HG03025 (cell line): ENCODE data around the gene GALNT18.

Source experiments
- ATAC-seq: cut with Tn5 transposase; IDR thresholded peaks from one replicate; pipeline ENCODE4 v1.9.1; 2021; ENCODE audit warnings: mild to moderate bottlenecking, moderate library complexity; ENCODE audit not compliant: unreplicated experiment, low FRiP score

Gene GALNT18

DNA sequence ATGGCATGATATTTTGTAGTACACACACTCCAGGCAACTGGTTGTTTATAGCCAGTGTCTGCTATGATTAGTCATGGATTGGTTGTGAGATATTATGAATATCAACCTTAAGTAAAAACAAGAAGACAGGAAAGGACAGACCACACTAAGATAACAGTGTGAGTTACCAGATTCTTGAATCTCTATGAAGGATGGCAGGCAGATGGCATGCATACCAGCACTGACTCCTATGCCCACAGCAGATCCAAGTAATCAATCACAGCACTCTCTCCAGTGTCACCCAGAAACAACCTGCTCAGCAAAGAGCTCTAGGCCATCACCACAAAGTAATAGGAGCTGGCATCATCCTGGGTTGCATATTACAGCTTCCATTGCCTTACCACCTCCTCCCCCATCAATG is 116.6 kb downstream of the GALNT18 start:
- ATAC-seq: no peak

DNA sequence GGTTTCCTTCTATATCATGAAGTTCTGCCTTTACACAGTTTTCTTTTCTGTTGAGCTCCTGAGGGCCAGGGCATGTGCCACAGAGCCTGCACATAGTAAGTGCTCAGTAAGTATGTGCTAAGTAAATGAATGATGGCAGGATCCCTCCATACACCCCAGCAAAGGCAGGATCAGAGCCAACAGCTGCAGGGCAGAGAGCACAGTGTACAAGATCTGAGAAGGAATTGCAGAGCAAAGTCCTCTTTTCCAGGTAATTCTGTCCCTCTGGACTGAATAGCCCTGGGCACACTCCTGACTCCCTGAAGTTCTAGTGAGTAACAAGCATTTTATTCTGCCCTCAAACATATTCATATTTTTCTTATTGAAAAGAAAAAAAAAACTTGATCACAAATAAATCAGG is 117.7 kb downstream of the GALNT18 start:
- ATAC-seq: no peak

DNA sequence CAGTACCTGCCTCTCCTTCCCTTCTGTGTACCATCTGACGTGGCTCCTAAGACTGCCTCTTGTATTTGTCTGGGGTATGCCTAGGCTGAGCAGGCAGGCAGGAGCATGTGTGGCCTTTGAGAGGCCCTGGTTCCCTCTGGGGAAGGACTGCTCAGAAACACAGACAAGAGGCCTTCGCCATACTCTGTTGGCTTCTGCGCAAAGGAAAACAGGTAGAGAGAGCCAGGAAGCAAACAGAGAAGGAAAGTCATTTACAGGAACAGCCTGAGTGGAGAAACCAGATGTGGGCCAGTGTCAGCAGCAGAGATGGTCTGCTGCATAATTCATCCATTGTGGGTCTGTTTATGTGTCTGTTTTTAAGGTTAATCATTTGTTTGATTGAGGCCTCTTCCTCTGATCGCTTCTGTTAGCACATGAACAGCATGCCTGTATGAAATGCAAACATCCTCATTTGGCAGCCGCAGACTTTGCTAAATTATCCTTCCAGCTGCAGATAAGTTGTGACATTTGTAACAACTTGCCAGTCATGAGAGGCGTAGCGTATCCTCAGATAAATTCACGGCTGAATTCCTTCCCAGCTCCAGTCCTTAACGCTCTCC is 119.4 kb downstream of the GALNT18 start:
- ATAC-seq: no peak

DNA sequence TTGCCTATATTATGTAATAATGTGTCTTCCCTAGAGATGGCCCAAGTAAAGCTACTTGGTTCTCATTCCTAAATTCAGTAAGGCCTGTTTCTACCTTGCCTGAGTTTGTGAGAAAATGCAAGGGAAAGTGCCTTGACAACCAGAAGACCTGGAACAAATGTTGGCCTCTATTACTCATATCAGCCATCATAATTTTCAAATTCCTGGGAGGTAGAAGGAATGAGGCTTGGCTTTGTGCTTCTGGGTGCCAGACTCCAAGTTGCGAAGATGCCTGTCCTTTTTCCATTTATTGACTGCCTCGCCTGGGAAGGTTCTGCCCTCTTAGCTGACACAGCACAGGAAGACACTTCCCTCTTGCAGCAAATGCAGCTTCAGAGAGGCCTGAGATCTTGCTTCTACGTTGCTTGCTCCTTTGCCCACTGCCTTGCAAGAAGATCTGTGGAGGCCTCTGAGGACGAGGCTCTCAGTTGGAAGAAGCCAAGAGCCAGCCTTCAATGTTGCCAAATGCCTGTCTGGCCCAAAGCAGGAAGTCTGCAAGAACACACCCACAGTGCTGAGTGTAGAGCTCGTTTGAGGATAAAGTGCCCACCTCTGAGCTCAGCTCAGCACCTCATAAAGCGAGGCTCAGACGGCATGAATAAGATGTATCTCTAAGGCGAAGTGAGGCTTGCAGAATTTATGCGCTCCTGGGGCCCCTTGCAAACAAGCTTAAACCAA is 120.1 kb downstream of the GALNT18 start:
- ATAC-seq: no peak

DNA sequence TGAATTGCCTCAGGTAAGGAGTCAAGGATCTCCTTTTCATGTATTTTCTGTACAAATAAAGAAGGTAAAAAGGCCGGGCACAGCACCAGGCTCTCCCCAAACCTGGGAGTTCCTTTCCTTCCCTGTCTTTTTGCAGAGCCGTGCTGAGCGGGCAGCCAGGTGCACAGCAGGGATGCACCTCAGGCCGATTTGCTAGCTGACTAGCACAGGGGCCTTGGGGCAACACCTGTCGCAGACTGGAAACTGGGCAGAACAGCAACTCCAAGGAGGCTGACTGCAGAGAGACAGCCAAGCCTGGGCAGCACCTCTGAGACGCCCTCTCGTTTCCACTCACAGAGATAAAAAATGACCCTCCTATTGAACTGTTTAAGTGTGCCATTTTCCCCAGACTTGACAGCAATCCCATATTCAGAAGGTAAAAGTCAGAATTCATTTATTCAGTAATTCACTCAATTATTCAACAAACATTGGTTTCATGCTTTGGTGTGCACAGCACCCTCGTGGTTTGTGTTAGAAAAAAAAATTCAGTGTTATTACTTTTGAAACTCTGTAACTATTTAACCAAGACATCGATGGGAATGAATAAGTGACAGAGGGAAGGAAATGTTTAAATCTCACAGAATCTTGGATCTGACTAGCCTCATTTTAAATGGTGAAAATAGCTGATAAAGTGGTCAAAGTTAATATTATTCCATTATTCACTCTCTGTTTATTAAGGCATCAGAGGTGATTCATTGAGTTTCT is 120.9 kb downstream of the GALNT18 start:
- no peak for ATAC-seq

DNA sequence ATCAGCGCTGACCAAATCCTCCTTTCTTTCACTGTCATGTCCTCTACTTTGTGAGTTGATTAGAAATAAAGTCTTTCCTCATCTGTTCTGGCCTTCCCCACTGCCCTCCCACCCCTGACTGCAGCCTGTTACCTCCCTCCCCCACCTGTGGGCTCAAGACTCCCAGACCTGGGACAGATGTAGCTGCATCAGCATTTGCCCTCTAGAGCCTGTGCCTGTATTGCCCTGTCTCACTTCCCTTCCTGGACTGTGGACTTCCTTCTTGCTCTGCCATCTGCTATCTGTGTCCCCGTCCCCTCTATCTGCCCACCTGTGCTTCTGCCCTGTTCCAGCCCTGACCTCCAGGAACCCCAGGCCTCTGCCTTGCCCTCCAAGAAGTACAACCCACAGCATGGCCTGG is 122.5 kb downstream of the GALNT18 start:
- ATAC-seq: no peak

DNA sequence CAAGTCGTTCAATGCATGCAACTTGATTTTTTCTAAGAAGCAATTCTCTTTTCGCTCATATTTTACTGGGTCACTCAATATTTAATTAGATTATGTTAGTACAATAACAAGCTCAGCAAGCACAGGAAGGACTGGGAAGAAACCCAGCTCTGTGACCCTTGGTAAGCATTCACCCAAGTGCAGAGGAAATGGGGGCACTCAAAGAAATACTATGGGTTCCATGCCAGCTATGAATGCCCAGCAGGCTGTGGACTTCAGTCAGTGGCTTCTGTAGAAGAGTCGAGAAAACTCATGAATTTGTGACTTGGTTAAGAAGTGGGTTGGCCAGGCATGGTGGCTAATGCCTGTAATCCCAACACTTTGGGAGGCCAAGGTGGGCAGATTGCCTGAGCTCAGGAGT is 123.6 kb downstream of the GALNT18 start:
- ATAC-seq: no peak

DNA sequence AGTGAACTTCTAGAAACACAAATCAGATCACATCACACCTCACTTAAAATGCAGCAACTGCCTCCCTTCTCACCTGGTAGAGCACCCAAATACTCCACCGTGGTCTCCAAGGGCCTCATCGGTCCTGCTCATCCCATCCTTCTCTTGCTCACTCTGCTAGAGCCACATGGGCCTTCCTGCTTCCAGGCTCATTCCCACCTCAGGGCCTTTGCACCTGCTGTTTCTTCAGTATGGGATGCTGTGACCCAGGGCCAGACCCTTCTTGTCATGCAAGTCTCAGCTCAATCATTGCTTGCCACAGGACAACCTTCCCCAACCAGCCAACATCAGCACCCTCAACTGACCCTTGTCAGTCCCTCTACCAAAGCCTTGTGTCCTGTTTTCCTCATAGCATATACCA is 124.9 kb downstream of the GALNT18 start:
- no peak for ATAC-seq

DNA sequence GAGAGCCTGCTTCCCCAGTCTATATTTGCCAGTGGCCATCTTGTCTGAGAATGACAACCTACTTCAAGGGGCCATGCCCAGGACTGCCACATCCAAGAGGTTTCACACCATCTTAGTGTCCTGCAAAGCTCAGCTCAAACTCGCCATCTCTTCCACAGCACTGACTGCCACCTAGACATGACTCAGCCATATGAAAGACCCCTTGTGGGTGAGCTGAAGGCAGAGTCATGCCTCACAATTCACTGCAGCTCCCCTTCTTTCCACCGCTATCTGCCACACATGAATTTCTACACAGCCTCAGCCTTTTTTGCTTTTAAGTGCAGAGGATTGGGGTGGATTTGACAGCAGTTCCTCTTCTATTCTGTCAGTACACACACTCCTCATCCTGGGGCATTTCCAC is 127.5 kb downstream of the GALNT18 start:
- ATAC-seq: no peak

DNA sequence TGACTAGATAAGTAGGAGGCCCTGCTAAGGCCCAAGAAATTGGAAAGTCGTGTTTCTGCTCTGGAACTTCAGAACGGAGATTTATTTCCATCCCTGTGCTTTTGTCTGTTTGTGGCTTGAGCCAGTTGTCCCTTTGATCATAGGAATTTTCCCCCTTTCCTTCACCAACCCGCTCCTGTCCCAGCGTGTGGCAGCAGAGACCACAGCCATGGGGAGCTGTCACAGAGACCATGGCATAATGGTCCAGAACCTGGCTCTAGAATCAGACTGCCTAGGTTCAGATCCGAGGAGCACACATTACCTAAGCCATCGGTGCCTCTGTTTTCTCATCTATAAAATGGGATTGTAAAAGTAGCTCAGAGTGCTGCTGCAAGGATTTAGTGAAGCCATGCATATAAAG is 128.1 kb downstream of the GALNT18 start:
- no peak for ATAC-seq

DNA sequence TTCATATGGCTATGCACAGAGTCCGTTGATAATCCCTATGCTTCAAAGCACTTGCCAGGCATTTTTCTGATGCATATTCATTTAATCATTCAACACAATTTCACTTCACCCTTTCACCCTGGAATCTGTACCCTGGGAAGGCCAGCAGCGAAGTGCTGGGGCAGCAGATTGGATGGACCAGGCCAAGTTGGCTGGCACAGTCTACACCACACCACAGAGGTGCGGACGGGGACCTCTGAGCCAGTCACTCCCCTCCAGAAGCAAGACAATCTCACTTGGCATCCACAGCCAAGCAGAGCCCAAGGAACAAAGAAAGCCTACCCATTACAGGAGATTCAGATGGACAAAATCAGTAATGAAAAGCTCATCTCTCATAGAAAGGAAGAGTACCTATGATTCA is 130.2 kb downstream of the GALNT18 start:
- ATAC-seq: no peak

DNA sequence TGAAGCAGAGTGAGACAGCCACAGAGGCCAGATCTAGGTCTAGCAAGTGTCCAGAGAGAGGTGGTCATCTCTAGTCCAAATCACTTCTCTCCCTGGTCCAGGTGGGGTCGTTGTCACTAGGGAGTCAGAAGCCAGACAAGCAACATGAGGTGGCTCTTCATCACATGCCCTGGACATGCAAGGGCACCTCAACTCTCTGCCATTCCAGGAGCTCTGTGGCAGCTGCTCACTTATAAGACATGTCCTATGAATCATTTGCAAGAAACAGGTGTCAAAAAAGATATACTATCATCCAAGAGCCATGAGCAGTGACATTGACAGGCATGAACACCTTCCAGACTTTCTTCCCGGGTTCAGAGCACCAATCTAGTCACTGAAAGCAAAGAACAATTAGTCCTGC is 130.8 kb downstream of the GALNT18 start:
- ATAC-seq: no peak

DNA sequence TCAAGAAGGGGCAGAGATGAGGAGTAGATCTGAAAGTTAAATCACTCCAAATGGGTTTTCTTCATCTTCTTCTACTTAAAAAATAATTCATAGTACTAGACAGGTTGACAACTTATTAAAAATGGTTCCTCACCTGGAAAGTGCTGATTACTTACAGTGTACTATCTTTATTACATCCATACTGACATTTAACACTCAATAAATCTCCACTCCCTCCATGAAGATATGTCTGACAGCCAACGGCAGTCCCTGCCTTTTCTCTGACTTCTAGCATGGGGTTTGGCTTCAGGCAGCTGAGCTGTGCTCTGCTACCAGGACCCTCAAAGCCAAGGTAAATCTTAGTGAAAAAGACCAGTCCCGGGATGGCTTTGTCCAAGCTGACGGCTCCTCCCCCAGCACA is 135.4 kb downstream of the GALNT18 start:
- no peak for ATAC-seq

DNA sequence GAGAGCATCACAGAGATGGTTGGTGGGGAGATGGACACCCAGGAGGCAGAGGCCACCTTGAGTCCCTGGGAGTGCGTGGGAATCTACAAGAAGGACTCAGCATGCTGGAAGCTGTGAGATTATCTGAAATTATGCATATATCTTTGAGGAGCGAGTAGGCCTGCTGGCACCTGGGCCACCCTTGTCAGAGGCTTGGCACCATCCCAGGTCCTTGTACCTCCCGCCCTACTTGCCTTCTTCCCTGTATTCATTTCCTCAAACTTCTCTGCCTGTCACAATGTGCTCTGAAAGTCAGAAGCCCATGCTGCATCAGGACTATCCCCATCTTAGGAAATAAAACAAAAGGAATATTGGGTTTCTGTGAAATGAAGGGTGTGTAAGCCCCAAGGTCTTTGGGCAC is 135.8 kb downstream of the GALNT18 start:
- ATAC-seq: no peak

DNA sequence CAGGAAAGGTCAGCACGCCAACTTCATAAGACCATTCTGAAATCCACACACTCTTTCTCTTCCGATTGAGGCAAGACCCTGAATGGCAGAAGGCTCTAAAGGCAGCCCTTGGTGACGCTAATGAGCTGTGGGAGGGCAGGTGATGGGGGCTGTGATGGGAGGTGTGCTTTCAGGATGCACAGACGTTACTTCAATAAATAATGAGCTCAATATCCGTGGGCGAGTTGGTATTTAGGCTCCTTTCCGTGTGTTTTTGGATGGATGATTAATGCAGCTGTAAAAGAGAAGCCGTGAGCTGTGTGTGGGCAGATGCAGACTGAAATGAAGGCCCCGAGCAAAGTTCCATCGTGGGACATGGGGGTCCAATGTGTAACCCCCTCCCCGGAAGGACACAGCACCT is 138.2 kb downstream of the GALNT18 start:
- no peak for ATAC-seq

DNA sequence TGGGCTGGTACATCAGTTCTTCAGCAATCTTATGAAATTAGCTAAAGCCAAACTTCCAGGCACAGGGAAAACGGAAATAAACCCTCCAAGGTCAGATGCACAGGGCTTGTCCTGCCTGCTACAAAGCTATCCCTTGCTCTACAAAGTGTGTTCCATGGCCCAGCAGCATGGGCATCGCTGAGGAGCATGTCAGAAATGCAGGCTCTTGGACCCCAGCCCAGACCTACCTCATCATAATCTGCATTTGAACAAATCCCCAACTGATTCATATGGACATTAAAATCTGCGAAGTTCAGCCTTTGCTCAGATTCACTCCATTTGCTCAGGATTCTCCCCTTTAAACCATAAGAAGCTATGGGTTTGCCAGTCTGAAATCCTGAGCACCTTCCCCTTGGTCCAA is 139.1 kb downstream of the GALNT18 start:
- no peak for ATAC-seq

DNA sequence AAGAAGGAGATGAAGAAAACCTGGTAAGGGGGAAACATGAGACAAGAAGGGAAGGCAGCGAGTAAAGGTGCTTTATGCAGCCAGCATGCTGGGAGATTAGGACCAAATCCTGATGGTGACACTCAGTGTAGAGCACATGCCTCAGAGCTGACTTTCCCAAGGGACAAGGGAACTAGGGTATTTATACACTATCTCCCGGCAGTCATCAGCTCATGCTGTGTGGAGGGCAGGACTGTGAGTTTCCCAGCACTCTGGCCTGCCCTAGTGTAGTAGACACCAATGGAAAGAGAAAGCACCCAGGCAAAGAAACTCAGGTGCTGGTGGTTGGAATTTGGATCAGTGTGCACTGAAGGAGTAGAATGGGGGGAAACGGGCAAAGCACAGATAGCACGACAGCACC is 140.4 kb downstream of the GALNT18 start:
- no peak for ATAC-seq

DNA sequence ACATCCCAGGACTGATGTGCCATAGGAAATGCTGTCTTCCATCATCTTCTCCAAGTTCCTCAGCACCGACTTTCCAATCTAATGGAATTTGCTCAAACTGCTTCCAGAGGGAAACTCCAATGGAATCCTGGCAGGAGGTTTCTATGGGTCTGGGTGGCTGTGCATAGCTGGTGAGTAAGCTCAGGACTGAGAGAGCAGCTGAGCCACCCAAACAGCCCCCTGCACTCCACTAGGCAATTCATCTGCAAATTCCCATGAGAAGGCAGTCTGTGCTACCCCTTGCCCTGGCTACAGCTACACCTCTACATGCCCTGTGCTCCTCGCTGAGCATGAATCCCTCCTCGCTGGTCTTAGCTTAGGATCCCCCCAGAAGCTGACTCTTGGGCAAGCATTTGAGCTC is 140.8 kb downstream of the GALNT18 start:
- ATAC-seq: no peak

DNA sequence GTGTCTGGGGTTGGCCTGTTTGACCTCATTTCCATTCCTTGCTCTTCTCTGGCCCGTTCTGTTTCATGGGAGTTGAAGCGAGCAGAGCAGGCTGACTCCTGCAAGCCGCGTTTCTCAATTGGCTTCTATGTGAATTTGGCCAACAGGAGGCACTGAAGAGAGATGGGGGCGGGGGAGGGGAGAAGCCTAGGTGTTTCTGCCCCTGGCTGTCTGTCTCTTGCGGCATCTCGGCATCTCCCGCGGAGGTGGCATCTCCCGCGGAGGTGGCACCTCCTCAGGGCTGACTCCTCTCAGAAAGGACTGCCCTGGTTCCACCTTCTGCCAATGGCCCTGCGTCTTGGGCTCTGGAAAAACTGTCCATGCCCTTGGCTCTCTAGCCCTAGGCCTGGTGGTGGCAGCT is 143.1 kb downstream of the GALNT18 start:
- no peak for ATAC-seq

DNA sequence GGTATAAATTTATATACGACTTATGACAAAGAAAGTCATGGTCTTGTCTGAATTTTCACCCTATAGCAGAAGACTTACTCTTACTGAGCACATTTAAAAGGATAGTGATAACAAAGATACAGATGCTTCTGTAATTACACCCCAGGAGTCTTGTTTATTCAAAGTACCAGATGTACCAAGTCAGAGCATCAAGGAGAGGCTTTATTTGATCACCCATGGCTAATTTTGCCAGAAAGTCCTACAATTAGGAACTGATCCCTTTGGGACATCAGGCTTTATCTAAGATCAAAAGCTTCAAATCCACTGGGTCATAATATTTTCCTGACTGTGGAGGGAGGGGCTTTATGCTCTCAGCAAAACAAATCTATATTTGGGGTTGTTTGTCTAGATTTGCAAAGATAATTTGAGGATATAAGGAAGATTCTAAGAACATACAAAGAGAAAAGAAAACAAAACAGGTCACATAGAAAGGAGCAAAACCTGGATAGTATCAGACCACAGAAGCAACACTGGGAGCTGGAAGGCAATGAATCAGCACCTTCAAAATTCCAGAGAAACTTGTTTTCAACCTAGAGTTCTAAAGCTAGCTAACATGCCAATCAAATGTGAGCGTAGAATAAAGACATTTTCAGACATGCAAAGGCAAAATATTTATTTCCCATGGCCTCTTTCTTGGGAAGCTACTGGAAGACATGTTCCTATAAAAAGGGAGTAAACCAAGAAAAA is 143.9 kb downstream of the GALNT18 start:
- no peak for ATAC-seq

DNA sequence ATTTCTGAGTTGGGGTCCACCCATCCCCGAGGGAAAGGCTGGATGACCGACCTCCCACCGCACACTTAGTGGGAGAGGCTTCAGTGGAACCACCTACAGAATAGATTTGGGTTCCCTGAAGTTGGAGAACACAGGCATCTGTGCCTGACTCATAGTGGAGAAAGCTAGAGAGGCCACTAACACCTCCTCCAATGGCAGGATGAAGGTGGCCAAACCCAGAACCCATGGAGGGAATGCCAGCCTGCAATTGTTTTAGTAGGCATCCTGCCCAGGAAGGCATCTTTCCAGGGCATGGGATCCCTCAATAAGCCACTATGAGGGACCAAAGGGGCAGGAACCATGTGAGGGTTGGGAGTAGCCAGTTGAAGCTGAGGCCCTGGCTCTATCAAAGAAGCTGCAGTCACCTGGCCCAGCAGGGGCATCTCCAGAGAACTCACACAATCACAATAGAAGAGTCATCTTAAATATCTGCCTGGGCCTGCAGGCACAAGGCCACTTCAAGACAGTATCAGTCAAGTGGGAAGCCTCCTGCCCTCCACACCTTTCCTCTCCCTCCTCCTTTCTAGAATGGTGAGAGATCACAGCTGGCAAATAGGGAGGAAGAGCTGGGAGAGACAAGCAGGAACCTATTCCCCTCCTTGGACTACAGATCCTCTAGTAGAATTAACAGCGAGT is 144.7 kb downstream of the GALNT18 start:
- ATAC-seq: no peak
